ENCODE results near the gene CD93.

The CD93 gene

DNA sequence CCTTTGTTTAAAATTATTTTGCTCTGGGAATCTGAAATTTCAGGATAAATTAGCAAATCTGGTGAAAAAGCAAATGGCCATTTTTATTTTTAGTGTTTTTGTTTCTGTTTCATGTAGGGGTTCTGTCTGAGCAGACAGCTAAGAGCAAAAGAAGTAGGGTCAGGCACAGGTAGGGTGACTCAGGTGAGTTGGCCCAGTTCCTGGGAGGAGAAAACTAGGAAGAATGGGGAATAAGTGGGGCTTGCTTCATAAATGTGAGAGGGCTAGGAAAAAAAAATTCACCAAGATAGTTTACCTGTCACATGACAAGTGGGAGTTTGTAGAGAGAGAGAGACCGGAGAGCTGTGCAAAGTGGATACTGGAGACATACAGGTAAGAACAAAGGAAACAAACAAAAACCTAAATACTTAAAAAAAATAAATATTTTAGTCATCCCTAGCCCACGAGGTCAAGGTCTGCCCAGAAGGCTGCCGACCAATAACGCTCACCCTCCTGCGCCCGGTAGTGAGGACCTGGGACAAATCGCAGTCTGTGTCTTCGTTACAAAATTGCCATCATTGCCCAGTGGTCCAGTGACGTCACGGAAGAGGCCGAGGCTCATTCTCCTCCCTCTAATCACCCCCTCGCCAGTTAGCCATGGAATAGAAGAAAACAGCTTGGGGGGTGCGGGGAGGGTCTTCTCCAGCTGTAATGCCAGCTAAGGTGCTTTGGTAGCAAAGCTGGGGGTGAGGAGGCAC lies 39.0 kb downstream of the CD93 start:
- no peak for TF ChIP-seq EP300 (IDR thresholded peaks at IDR 0.05; ENCODE audit: borderline replicate concordance)

DNA sequence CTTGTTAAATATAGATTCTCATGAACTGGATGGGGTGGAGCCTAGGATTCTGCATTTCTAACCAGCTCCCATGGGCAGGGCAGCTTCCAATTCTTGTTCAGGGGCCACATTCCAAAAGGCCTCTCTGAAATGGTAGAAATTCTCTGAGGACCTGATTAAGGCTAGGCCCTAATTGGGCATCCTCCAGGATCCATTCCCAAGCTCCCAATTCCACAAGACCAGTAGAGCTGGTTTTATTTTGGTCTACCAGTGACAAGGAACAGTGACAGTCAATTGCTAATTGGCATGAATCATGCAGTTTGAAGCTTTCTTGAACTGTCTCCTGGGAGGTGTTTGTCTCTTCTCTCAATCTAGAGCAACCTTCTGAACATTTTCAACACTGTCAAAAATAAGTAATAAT lies 39.7 kb downstream of the CD93 start:
- TF ChIP-seq CEBPB (IDR thresholded peaks at IDR 0.05) (no peak), FOXM1 (IDR thresholded peaks at IDR 0.05; ENCODE audit: borderline replicate concordance, low read depth) (no peak), TCF12 (IDR thresholded peaks at IDR 0.05; ENCODE audit: low read depth) (no peak), TEAD4 (IDR thresholded peaks at IDR 0.05) (no peak), NFIC (IDR thresholded peaks at IDR 0.05) (no peak), ZBTB7A (IDR thresholded peaks at IDR 0.05; ENCODE audit: low read depth) (no peak), EGR1 (IDR thresholded peaks at IDR 0.05) (no peak), RAD21 (IDR thresholded peaks at IDR 0.05; ENCODE audit: low read depth) (no peak), TAF1 (IDR thresholded peaks at IDR 0.05; ENCODE audit: low read depth) (no peak), CREB1 (IDR thresholded peaks at IDR 0.05; ENCODE audit: low read depth) (no peak), EP300 (IDR thresholded peaks at IDR 0.05; ENCODE audit: borderline replicate concordance) (no peak), YY1 (IDR thresholded peaks at IDR 0.05; ENCODE audit: low read depth) (no peak)
- TF ChIP-seq, protein P1, sequence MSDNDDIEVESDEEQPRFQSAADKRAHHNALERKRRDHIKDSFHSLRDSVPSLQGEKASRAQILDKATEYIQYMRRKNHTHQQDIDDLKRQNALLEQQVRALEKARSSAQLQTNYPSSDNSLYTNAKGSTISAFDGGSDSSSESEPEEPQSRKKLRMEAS (IDR thresholded peaks at IDR 0.05): no peak
- TF ChIP-seq, protein P2, sequence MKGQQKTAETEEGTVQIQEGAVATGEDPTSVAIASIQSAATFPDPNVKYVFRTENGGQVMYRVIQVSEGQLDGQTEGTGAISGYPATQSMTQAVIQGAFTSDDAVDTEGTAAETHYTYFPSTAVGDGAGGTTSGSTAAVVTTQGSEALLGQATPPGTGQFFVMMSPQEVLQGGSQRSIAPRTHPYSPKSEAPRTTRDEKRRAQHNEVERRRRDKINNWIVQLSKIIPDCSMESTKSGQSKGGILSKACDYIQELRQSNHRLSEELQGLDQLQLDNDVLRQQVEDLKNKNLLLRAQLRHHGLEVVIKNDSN (IDR thresholded peaks at IDR 0.05): no peak
- TF ChIP-seq, protein P3, sequence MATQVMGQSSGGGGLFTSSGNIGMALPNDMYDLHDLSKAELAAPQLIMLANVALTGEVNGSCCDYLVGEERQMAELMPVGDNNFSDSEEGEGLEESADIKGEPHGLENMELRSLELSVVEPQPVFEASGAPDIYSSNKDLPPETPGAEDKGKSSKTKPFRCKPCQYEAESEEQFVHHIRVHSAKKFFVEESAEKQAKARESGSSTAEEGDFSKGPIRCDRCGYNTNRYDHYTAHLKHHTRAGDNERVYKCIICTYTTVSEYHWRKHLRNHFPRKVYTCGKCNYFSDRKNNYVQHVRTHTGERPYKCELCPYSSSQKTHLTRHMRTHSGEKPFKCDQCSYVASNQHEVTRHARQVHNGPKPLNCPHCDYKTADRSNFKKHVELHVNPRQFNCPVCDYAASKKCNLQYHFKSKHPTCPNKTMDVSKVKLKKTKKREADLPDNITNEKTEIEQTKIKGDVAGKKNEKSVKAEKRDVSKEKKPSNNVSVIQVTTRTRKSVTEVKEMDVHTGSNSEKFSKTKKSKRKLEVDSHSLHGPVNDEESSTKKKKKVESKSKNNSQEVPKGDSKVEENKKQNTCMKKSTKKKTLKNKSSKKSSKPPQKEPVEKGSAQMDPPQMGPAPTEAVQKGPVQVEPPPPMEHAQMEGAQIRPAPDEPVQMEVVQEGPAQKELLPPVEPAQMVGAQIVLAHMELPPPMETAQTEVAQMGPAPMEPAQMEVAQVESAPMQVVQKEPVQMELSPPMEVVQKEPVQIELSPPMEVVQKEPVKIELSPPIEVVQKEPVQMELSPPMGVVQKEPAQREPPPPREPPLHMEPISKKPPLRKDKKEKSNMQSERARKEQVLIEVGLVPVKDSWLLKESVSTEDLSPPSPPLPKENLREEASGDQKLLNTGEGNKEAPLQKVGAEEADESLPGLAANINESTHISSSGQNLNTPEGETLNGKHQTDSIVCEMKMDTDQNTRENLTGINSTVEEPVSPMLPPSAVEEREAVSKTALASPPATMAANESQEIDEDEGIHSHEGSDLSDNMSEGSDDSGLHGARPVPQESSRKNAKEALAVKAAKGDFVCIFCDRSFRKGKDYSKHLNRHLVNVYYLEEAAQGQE (IDR thresholded peaks at IDR 0.05; ENCODE audit: low read depth): no peak

DNA sequence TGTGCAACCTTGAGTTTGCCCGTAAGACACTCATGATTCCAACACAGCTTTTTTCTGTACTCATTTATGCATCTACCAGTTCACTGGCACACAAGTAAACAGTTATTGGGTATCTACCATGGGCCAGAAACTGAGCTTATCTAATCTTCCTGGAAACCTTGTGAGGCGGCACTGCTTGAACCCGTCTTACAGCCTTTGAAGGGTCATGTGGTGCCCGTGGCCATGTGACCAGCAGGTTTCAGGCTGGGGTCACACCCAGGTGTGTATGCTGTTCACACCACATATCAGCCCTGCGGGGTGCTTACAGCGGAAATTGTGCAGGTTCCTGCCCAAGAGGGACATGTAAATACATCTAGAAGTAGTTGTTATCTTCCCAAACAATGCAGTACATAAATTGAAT lies 42.7 kb downstream of the CD93 start:
- TF ChIP-seq ZBTB7A (IDR thresholded peaks at IDR 0.05; ENCODE audit: low read depth) (no peak), TCF12 (IDR thresholded peaks at IDR 0.05; ENCODE audit: low read depth) (no peak), YY1 (IDR thresholded peaks at IDR 0.05; ENCODE audit: low read depth) (no peak), CREB1 (IDR thresholded peaks at IDR 0.05; ENCODE audit: low read depth) (no peak), RAD21 (IDR thresholded peaks at IDR 0.05; ENCODE audit: low read depth) (no peak), EGR1 (IDR thresholded peaks at IDR 0.05) (no peak), FOXM1 (IDR thresholded peaks at IDR 0.05; ENCODE audit: borderline replicate concordance, low read depth) (no peak), EP300 (IDR thresholded peaks at IDR 0.05; ENCODE audit: borderline replicate concordance) (no peak), TEAD4 (IDR thresholded peaks at IDR 0.05) (no peak), TAF1 (IDR thresholded peaks at IDR 0.05; ENCODE audit: low read depth) (no peak), CEBPB (IDR thresholded peaks at IDR 0.05) (no peak), NFIC (IDR thresholded peaks at IDR 0.05) (no peak)
- TF ChIP-seq, protein P2 (IDR thresholded peaks at IDR 0.05): no peak
- TF ChIP-seq, protein P1 (IDR thresholded peaks at IDR 0.05): no peak
- TF ChIP-seq, protein P3 (IDR thresholded peaks at IDR 0.05; ENCODE audit: low read depth): no peak

DNA sequence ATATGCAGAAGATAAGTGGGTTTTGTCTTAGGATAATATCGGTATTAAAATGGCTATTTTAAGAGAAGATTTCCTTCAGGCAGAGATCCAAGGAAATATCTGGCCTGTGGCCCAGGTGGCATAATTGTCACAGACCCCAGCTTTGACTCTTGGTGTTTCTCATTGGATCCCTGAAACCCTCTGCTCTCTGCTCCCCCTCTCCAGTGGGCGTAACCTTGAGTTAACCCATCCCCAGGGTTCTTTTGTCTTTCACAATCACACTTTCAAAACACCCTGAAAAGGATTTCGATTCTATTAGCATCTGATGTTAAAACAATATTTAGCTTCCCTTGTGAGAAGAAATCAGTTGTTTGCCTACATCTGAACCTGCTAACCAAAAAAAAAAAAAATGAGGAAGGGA lies 43.9 kb downstream of the CD93 start:
- TF ChIP-seq NFIC (IDR thresholded peaks at IDR 0.05) (no peak), EP300 (IDR thresholded peaks at IDR 0.05; ENCODE audit: borderline replicate concordance) (no peak), TAF1 (IDR thresholded peaks at IDR 0.05; ENCODE audit: low read depth) (no peak), CREB1 (IDR thresholded peaks at IDR 0.05; ENCODE audit: low read depth) (no peak), FOXM1 (IDR thresholded peaks at IDR 0.05; ENCODE audit: borderline replicate concordance, low read depth) (no peak), TEAD4 (IDR thresholded peaks at IDR 0.05) (no peak)
- TF ChIP-seq, protein P3 (IDR thresholded peaks at IDR 0.05; ENCODE audit: low read depth): no peak
